22Rv1 (cell line): ENCODE results near the gene RNF114.
"Not testable (repeated sequence)": the region's sequence is repeated elsewhere in the genome, so short reads cannot be mapped to it uniquely, and the experiment has no call there.

Experiments used
- ZFX ChIP-seq: fragments of 450-650 bp; IDR thresholded peaks from 2 replicates; pipeline ENCODE4 v1.6.1; 2017; ENCODE audit warnings: antibody characterized with exemption, borderline replicate concordance
- TF ChIP-seq, protein P1 (sequence below): fragments of 450-650 bp; IDR thresholded peaks from 2 replicates; pipeline ENCODE4 v1.5.1; 2017; ENCODE audit warnings: mild to moderate bottlenecking

- TF ChIP-seq, protein P1, sequence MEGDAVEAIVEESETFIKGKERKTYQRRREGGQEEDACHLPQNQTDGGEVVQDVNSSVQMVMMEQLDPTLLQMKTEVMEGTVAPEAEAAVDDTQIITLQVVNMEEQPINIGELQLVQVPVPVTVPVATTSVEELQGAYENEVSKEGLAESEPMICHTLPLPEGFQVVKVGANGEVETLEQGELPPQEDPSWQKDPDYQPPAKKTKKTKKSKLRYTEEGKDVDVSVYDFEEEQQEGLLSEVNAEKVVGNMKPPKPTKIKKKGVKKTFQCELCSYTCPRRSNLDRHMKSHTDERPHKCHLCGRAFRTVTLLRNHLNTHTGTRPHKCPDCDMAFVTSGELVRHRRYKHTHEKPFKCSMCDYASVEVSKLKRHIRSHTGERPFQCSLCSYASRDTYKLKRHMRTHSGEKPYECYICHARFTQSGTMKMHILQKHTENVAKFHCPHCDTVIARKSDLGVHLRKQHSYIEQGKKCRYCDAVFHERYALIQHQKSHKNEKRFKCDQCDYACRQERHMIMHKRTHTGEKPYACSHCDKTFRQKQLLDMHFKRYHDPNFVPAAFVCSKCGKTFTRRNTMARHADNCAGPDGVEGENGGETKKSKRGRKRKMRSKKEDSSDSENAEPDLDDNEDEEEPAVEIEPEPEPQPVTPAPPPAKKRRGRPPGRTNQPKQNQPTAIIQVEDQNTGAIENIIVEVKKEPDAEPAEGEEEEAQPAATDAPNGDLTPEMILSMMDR: not testable (repeated sequence)
- TF ChIP-seq ZFX: not testable (repeated sequence)
Observed at GRCh38 chr20:49977740-49978139, 41.5 kb downstream of the RNF114 start.
